Stimulated activated CD4-positive, alpha-beta T cell treated with anti-CD3 and anti-CD28 coated beads, Interleukin-2, amount 100 ng/mL, for 24 hours (primary cell): ENCODE measurements around the gene AGAP3.
A peak's percentile ranks its signal among the peaks of the same experiment; 100 is the strongest.

Source experiments
- DNase-seq, 2 donors: peaks; one replicate each; pipeline ENCODE4 v3.0.0-alpha.2; 2020

Gene AGAP3

DNA sequence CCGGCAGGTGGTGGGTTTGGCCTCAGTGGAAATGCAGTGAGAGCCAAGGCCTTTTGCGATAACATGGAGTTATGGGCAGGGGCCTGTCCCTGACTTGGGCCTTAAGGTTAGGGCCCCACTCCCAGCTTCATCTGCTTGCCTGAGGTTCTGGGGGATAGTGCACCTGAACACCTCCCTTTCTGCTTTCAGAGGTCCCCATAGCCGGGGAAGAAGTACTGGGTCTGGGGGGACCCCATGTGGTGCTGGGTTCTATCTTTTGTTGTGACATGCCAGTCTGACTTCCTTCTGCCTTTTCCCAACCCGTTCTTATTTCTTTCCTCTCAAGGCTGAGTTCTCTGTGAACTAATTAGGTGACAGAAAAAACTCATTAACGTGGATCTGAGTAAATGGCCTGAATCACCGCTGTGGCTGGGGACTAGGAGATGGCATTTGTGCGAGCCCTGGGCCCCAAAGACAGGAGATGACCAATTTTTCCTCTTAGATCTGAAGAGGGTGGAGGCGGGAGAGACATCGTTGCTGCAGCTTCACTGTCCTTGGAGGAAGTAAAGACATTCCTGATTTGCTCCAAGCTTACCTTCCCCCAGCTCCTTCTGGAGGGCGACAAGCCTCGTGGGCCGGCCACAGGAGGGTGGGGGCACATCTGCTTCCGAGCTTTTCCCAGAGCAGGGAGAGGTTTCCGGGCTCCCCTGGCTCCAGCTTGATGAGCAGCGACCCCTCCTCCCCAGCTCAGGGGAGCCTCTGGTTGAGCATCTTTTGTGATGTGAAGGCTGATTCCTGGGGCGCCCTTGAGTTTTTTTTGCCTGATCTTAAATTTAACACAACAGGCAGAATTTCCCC, 2.0 kb downstream of the AGAP3 start:
- no peak for DNase-seq

GRCh38 chr7:151088856-151089699, 2.8 kb downstream of the AGAP3 start:
- no peak for DNase-seq

DNA sequence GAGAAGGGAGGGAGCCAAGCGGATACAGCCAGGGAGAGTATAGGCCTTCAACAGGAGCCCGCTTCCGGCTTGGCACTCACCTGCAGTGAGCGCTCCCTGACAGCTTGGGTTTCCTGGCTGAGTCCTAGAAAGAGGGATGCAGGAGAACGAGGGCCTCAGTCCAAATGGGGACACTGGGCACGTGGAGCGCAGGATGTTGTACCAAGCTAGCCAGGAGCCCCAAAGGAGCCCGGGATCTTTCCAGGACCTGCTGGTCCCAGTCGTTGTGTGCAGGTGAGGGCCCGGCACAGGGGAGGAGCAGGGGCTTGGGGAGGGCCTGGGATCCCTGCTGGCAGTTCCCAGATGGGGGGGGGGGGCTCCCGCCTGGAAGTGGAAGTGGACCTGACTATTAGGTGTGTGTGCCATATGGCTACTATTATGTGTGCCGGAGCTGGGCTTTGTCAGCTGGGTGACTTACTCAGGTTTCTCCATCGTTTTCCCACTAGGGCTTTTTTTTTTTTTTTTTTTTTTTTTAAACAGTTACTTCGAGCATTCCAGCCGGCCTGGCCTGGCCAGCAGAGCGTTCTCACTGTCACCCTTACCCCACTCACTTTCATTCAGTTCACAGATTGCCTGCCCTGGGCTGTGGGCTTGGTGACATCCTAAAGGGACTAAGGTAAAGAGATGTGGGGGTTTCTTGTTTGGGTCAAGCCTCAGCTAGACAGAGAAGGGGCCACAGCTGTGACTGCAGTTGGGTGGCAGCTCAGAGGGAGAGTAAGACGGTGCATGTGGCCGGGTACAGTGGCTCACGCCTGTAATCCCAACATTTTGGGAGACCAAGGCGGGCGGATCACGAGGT, 3.8 kb downstream of the AGAP3 start:
- no peak for DNase-seq

DNA sequence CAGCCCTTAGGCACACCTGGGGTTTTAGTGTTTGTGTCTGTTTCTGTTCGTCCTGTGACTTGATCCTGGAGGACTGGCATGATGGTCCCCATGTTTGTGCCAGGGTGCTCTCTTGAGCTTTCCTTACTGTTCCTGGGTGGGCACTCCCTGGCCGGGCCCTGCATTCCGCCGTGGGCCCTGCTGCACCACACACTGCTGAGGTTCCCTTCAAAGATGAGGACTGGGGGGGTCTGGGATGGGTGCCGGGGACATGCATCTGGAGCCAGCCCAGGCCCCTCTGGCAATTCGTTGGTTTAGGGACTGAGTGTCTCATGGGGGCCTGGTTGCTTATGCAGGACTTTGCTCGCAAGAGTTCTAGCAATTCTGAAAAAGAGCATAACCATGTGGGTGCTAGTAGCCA, 4.7 kb downstream of the AGAP3 start:
- no peak for DNase-seq

- peak in 1 of 2 donors; percentile 40 for DNase-seq
Observed at GRCh38 chr7:151091431-151091830, 5.2 kb downstream of the AGAP3 start.

DNA sequence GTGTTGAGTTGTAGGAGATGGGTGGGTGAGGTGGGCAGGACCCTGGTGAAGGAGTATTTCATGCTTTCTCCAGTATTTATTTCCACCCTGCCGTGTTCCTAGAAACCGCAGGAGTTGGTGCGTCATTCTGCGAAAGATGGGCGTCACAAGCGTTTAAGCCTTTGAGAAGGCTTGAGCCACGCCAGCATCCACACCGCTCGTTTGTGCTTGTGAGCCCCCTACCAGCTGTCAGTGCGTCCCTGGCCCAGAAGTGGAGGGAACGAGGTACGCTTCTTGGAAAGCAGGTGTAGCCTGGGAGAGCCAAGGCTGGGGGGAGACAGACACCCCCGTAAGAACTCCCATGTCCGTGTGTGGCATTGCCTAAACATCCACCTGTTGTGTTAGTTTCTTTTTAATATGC, 5.7 kb downstream of the AGAP3 start:
- no peak for DNase-seq

DNA sequence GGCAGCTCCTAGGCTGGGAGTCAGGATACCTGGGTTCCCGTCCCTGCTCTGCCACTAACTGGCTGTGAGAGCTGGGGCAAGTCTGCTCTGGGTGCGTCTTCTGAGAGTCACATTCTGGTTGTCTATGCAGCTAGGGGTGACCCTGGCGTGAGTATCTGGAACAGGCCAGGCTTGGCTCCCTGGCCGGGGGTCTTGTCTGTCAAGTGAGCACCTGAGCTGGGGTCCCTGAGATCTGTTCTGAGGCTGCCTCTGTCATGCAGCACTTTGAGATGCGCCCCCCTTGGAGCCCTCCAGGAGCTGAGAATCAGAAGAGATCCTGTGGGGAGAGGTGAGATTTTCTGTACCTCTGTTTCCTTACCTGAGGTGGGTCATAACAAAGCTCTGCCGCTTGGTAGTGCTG, 7.5 kb downstream of the AGAP3 start:
- DNase-seq = no peak

DNA sequence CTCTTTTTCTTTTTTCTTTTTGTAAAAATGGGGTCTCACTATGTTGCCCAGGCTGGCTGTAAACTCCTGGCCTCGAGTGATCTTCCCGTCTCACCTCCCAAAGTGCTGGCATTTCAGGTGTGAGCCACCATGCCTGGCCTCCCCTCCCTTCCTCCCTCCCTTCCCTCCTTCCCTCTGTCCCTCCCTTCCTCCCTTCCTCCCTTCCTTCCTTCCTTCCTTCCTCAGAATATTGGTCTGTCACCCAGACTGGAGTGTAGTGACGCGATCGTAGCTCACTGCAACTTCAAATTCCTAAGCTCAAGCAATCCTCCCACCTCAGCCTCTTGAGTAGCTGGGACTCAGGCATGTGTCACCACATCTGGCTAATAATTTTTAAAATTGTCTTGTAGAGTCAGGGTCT, 8.4 kb downstream of the AGAP3 start:
- no peak for DNase-seq

GRCh38 chr7:151095123-151095797, 9.0 kb downstream of the AGAP3 start:
- no peak for DNase-seq

- no peak for DNase-seq
Observed at GRCh38 chr7:151095828-151096475, 9.7 kb downstream of the AGAP3 start.

DNA sequence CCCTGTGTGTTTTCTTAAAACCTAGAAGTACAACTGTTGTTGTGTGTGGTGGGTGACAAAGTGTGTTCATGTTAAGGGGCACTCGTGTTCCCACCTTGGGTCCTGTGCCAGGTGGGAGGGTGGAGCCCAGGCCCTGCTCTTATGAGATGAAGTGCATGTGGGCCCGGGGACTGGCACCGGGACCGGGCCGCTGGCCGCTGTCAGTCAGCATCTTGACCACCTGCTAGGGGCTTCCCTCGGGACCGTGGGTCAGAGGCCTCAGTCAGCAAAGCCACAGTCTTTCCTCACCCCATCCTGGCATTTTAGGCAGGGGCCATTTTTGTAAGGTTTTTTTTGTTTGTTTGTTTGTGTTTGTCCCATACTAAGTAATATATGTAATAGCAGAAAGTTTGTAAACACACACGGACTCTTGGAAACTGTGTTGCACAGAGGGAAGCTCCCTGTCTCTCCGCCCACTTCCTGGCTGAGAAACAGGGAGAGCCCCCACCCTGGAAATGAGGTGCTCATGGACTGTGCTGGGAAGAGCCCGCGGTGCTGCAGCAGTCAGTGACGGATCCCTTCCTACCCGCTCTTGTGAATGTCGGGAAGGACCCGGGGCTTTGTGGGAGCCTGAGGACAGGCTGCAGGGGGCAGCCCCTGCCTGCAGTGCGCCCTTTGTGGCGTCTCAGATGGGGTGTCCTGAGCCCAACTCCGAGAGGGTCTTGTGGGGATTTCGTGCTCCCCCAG, 13.4 kb downstream of the AGAP3 start:
- DNase-seq = no peak

GRCh38 chr7:151100921-151101320, 14.6 kb downstream of the AGAP3 start:
- no peak for DNase-seq

DNA sequence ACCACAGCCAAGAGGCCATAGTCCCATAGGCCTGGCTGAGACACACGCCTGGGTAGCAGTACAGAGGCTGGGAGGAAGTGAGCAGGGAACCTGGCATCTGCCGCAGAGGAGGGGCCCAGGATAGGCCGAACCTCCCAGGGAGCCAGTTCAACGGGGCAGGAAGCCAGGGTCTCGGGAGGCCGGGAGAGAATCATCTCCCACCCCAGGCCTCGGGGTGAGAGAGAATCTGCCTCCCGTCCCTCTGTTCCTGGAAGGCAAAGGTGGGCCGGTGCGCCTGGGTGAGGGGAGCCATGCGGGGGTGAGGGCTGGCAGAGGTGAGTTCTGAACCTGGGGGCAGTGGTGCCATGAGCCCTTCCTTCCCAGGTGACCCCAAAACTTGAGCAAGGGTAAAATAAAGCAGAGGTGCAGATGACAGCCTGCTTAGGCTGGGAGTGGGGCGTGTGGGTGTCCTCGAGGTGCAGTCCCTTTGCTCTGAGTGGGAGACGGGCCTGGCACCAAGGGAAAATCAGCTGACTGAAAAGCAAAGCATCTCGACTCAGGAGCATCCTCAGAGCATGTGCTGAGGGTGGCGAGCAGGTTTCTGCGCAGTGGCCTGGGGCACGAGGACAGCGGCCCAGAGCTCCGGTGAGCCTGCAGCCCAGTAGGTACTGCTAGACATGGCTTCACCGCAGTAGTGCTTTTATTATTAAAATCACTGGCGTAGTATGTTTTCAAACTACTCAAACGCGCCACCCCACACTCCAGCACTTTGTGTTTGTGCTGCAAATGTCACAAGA, 15.5 kb downstream of the AGAP3 start:
- DNase-seq = no peak

GRCh38 chr7:151102991-151103390, 16.7 kb downstream of the AGAP3 start:
- no peak for DNase-seq

DNA sequence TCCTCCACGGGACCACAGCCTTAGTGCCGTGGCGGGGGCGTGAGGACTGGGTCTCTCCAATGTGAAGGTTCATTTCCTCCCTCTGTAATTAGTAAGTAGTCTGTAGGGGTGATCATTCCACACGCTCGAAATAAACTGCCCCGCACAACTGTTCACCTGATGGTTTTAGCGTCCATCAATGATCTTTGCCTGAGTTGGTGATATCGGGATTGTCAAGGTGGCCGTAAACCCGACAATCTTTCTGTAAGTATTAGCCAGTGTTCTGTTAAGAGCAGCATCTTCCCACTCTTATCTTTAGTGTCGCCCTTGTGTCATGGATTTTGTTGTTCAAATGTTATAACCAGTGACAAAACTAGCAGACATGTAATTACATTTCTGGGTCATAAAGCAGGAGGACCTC, 17.7 kb downstream of the AGAP3 start:
- no peak for DNase-seq

GRCh38 chr7:151104411-151105235, 18.3 kb downstream of the AGAP3 start:
- DNase-seq = no peak

GRCh38 chr7:151107882-151108281, 21.6 kb downstream of the AGAP3 start:
- no peak for DNase-seq

DNA sequence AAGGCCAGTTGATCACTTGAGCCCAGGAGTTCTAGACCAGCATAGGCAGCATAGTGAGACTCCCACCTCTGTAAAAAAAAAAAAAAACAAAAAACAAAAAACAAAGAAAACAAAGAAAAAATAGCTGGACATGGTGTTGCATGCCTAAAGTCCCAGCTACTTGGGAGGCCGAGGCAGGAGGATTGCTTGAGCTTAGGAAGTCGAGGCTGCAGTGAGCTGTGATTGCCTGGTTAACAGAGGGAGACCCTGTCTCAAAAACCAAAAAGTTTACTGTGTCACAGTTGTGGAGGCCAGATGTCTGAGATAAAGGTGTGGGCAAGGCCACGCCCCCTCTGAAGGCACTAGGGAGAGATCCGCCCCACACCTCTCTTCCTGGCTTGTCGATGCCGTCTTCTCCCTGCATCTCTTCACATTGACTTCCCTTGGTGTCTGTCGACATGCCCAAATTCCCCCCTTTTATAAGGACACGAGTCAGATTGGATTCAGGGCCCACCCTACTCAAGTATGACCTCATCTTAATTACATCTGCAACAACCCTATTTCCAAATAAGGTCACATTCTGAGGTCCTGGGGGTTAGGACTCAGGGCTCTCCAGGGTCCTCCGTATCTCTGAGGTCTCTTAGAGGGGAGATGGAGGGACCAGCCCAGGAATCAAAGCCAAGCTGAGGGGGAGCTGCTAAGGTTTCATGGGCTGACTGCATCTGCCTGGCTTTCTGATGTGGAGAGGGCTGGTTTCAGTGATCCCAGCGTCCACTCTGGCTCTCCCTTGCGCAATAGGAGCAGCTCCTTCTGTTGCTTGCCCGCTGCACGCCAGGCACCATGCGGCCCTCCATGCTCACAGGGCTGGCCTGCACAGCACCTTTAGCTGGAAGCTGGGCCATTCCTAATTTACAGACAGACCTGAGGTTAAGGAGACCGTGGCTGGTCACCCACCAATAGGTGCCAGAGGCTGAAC, 23.1 kb downstream of the AGAP3 start:
- DNase-seq = no peak
